GM13976 (cell line): Measurements from ENCODE around the gene TIMP3.

ENCODE experiments used
- DNase-seq: peaks from one replicate; pipeline ENCODE4 v3.0.0; 2012; ENCODE audit warnings: low spot score
- CTCF ChIP-seq: IDR thresholded peaks from 2 replicates; pipeline ENCODE4 v1.5.1; 2012; ENCODE audit warnings: borderline replicate concordance, mild to moderate bottlenecking; ENCODE audit not compliant: insufficient read depth; ENCODE audit errors: extremely low read depth, missing control alignments, control extremely low read depth
- in situ Hi-C: fragments of 300-500 bp; cut with MboI; formaldehyde crosslinking; loops from one replicate; pipeline ENCODE4 v1.12.0; 2022; ENCODE audit warnings: low sequenced_read_pairs, mixed read lengths, inconsistent platforms; ENCODE audit not compliant: unreplicated experiment

TIMP3 gene

GRCh38 chr22:32827049-32827602, 25.6 kb downstream of the TIMP3 start:
- in situ Hi-C loops = no loop called here
- DNase-seq = no peak
- no peak for TF ChIP-seq CTCF

GRCh38 chr22:32828150-32828549, 26.6 kb downstream of the TIMP3 start:
- no peak for TF ChIP-seq CTCF
- no peak for DNase-seq
- in situ Hi-C loops = no loop called here

GRCh38 chr22:32828561-32828960, 27.1 kb downstream of the TIMP3 start:
- in situ Hi-C loops = no loop called here
- no peak for DNase-seq
- no peak for TF ChIP-seq CTCF

- in situ Hi-C loops = no loop called here
- TF ChIP-seq CTCF = no peak
- no peak for DNase-seq
These were observed 27.9 kb downstream of the TIMP3 start for GRCh38 chr22:32829451-32829851.

GRCh38 chr22:32830473-32830872, 29.0 kb downstream of the TIMP3 start:
- DNase-seq = no peak
- in situ Hi-C loops = no loop called here
- no peak for TF ChIP-seq CTCF

GRCh38 chr22:32830957-32831356, 29.5 kb downstream of the TIMP3 start:
- TF ChIP-seq CTCF = no peak
- DNase-seq = no peak
- in situ Hi-C loops = no loop called here

GRCh38 chr22:32831584-32831983, 30.1 kb downstream of the TIMP3 start:
- no peak for TF ChIP-seq CTCF
- no peak for DNase-seq
- in situ Hi-C loops = no loop called here
